Measurements from ENCODE around the gene ADCYAP1R1.

Gene ADCYAP1R1

DNA sequence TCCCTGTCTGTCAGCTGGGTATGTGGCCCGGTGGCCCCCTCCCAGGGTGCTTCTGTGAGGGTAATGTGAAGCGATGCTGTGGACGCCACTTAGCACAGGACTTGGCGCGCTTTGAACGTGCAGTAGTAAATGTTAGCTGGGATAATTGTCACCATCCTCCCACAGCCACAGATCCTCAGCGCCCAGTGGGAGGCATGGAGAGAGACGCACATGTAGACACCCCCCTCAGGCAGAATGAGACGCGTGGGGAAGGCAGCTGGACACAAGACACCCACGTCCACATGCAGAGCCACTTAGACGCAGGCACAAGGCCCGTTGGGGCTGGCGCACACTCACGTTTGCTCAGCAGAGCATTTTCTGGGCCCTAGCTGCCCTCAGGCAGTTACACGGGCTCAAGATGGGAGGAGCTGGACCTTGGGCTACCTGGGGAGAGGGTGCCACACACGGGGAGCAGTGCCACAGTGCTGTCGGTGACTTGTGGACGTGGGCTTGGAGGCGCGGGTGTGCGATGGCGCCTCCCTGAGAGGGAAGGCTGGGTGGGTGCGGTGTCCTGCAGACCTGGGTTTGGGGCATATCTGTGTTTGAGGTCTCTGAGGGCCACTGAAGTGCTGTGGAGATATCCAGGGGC lies 26.4 kb downstream of the ADCYAP1R1 start:
- Histone ChIP-seq H3K27me3 (ENCODE audit: insufficient read depth, low read length) (no peaks in the 10 kb centered on the region), H3K9ac (ENCODE audit: low read depth, low read length) (no peak overlapping the region), H3K27ac (ENCODE audit: low read depth, low read length) (no peak overlapping the region), H3K4me1 (ENCODE audit: insufficient read depth, low read length) (no peaks in the 10 kb centered on the region), H3K9me3 (ENCODE audit: insufficient read depth, low read depth, low read length) (no peaks in the 10 kb centered on the region), H3K4me3 (ENCODE audit: low read length) (no peak overlapping the region), H3K36me3 (ENCODE audit: insufficient read depth, low read length) (no peaks in the 10 kb centered on the region)
- WGBS = 96% methylated on average over 24 of the region's 24 CpGs

DNA sequence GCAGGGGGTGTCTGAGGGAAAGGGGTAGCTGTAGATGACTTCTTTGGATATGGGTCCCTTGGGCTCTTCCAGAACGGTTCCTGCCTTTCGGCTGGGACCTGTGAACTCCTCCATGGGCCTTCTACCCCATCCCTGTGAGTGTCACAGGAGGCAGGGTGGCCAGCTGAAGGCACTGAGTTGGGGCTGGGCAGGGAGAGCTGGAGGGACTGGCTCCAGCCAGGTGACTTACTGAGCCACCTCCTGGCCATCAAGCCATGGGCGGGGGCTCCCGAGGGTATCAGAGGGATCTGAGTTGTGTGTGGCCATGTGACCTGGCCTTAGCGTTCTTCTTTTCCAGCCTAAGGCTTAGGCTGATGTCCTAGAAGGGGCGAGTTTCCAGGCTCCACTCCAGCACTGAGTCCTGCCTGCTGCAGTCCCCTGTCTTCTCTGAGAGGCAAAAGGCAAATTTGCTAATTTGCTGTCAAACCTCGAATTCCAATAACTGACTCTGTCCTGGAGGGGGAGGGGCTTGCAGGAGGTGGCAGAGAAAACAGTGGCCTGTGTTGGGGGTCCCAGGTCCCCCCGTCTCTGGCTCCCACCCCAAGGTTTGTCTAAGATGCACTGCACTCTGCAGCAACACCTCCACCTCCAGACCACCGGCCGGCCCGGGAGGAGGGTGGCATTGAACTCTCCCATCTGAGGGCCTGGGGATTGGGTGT lies 27.2 kb downstream of the ADCYAP1R1 start:
- Histone ChIP-seq H3K27me3 (ENCODE audit: insufficient read depth, low read length) (no peaks in the 10 kb centered on the region), H3K36me3 (ENCODE audit: insufficient read depth, low read length) (no peaks in the 10 kb centered on the region), H3K9me3 (ENCODE audit: insufficient read depth, low read depth, low read length) (no peaks in the 10 kb centered on the region), H3K27ac (ENCODE audit: low read depth, low read length) (no peak overlapping the region), H3K9ac (ENCODE audit: low read depth, low read length) (no peak overlapping the region), H3K4me3 (ENCODE audit: low read length) (no peak overlapping the region), H3K4me1 (ENCODE audit: insufficient read depth, low read length) (no peaks in the 10 kb centered on the region)
- 89% methylated on average over 11 of the region's 11 CpGs for WGBS

DNA sequence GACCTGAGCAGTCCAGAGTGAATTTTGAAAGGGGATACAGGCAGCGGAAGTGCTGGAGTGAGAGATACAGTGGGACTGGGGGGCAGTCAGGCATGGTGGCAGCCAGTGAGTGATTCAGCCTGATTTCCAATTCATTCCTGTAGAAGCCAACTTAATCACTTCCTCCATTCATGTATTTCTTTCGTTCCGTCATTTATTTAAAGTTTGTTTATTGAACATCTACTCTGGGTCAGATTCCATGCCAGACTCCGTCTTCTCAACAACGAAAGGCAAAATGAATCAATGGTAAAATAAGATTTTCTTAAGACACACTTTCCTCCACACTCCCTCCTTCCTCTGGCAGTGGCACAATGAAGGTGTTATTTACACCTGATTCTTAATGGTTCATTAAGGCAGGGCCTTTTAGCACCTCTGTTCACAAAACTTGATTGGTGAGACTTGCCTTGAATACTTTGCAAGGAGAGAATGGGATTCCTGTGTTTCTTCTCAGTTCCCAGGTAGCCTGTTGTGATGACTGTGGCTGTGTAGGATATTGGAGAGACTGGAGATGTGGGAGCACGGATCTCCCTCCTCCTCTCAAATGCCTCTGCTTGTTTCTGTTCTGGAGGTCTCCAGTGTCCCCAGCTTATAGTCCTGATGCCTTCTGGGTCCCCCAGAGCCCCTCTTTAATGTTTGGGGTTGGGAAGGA lies 27.9 kb downstream of the ADCYAP1R1 start:
- no peaks in the 10 kb centered on the region for H3K4me1 ChIP-seq (ENCODE audit: insufficient read depth, low read length)
- no peaks in the 10 kb centered on the region for H3K27me3 ChIP-seq (ENCODE audit: insufficient read depth, low read length)
- H3K27ac ChIP-seq (ENCODE audit: low read depth, low read length) = no peak overlapping the region
- H3K36me3 ChIP-seq (ENCODE audit: insufficient read depth, low read length) = no peaks in the 10 kb centered on the region
- WGBS = 86% methylated on average over 6 of the region's 6 CpGs
- H3K9me3 ChIP-seq (ENCODE audit: insufficient read depth, low read depth, low read length) = no peaks in the 10 kb centered on the region
- no peak overlapping the region for H3K9ac ChIP-seq (ENCODE audit: low read depth, low read length)
- H3K4me3 ChIP-seq (ENCODE audit: low read length) = no peak overlapping the region

DNA sequence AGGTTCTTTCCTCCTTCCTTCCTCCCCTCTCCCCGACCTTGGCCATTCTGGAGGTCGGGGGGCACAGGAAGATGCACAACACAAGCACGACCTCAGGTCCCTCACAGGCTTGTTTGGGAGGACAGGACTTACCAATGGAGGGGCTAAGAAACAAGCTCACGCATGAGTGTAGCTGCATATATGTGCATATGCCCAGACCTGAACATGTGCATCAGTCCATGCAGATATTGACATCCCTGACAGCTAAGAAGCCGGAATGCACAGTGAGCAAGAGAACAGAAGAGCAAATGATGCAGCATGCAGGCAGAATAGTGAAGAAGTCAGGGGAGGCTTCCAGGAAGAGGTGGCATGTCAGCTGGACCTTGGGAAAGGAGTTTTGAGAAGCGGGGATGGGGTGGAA lies 28.7 kb downstream of the ADCYAP1R1 start:
- 88% methylated on average over 6 of the region's 6 CpGs for WGBS
- no peaks in the 10 kb centered on the region for H3K36me3 ChIP-seq (ENCODE audit: insufficient read depth, low read length)

DNA sequence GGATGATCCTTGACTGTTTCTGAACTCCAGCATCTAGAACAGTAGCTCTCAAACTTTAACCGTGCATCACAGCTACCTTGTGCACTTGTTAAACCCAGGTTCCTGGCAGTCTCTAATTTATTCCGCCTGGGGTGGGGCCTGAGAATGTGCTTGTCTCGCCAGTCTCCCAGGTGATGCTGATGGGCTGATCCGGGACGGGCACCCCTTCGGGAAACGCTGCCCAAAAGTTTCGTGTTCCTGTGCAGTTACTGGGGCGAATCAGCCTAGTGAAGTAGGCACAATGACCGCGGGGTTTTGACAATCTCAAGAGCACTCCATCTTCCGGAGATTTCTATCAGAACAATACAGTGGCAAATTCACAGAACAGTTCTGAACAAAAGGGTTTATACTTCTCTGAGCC lies 29.9 kb downstream of the ADCYAP1R1 start:
- 93% methylated on average over 12 of the region's 12 CpGs for WGBS
- no peaks in the 10 kb centered on the region for H3K9me3 ChIP-seq (ENCODE audit: insufficient read depth, low read depth, low read length)
- H3K36me3 ChIP-seq (ENCODE audit: insufficient read depth, low read length) = no peaks in the 10 kb centered on the region
- H3K27ac ChIP-seq (ENCODE audit: low read depth, low read length) = no peak overlapping the region
- H3K4me1 ChIP-seq (ENCODE audit: insufficient read depth, low read length) = no peaks in the 10 kb centered on the region
- no peak overlapping the region for H3K9ac ChIP-seq (ENCODE audit: low read depth, low read length)
- H3K4me3 ChIP-seq (ENCODE audit: low read length) = no peak overlapping the region
- H3K27me3 ChIP-seq (ENCODE audit: insufficient read depth, low read length) = no peaks in the 10 kb centered on the region

More for the DNA sequence above, 28.7 kb downstream of the ADCYAP1R1 start:
- Histone ChIP-seq H3K4me3 (ENCODE audit: low read length) (no peak overlapping the region), H3K27me3 (ENCODE audit: insufficient read depth, low read length) (no peaks in the 10 kb centered on the region), H3K27ac (ENCODE audit: low read depth, low read length) (no peak overlapping the region), H3K9ac (ENCODE audit: low read depth, low read length) (no peak overlapping the region), H3K4me1 (ENCODE audit: insufficient read depth, low read length) (no peaks in the 10 kb centered on the region), H3K9me3 (ENCODE audit: insufficient read depth, low read depth, low read length) (no peaks in the 10 kb centered on the region)

DNA sequence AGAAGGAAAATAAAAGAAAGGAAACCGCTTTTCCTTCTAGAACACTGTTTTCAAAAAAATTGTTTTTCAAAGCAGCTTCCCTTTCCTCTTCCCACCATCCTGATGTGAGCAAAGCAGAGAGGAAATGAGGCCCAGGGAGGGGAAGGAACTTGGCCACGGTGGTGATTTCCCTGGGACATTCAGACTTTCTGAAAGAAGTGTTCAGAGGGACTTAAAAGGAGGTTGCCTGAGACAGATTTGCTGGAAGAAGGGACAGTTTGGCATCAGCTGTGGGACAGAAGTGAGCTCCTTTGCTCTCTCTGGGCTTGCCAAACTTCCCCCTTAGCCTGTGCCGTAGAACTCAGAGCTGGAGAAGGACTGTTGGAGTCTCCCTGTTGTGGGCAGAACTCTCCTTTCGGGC lies 30.3 kb downstream of the ADCYAP1R1 start:
- H3K9ac ChIP-seq (ENCODE audit: low read depth, low read length) = no peak overlapping the region
- no peak overlapping the region for H3K27ac ChIP-seq (ENCODE audit: low read depth, low read length)
- 87% methylated on average over 3 of the region's 4 CpGs for WGBS
- H3K9me3 ChIP-seq (ENCODE audit: insufficient read depth, low read depth, low read length) = no peaks in the 10 kb centered on the region
- H3K36me3 ChIP-seq (ENCODE audit: insufficient read depth, low read length) = no peaks in the 10 kb centered on the region
- H3K4me3 ChIP-seq (ENCODE audit: low read length) = no peak overlapping the region
- no peaks in the 10 kb centered on the region for H3K4me1 ChIP-seq (ENCODE audit: insufficient read depth, low read length)
- H3K27me3 ChIP-seq (ENCODE audit: insufficient read depth, low read length) = no peaks in the 10 kb centered on the region

DNA sequence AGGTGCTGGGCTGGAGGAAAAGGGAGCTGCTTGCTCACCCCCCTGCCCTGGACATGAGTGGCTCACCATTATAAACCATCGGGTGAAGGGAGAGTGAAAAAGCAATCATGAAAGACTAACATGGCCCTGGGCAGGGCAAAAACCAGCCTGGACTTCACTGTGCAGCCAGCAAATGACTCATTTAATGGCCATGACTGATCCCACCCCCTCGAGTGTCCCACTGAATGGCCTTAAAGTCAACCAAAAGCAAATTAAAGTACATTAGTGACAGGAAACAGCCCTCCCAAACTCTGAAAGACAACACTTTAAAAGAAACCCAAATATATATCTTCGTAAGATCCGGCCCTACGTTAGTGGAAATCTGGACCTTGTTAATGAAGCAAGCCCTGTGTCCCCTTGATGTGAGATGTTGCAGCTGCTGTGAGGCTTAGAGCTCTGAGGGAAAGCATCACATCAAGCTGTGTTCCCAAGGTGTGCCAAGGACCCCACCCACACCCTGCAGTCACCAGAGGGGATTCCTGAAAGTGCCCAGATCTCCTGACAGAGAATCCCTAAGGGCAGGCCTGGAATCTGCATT lies 31.2 kb downstream of the ADCYAP1R1 start:
- WGBS = 96% methylated on average over 5 of the region's 5 CpGs
- Histone ChIP-seq H3K4me3 (ENCODE audit: low read length) (no peak overlapping the region), H3K9ac (ENCODE audit: low read depth, low read length) (no peak overlapping the region), H3K9me3 (ENCODE audit: insufficient read depth, low read depth, low read length) (no peaks in the 10 kb centered on the region), H3K27ac (ENCODE audit: low read depth, low read length) (no peak overlapping the region), H3K4me1 (ENCODE audit: insufficient read depth, low read length) (no peaks in the 10 kb centered on the region), H3K27me3 (ENCODE audit: insufficient read depth, low read length) (no peaks in the 10 kb centered on the region), H3K36me3 (ENCODE audit: insufficient read depth, low read length) (no peaks in the 10 kb centered on the region)

DNA sequence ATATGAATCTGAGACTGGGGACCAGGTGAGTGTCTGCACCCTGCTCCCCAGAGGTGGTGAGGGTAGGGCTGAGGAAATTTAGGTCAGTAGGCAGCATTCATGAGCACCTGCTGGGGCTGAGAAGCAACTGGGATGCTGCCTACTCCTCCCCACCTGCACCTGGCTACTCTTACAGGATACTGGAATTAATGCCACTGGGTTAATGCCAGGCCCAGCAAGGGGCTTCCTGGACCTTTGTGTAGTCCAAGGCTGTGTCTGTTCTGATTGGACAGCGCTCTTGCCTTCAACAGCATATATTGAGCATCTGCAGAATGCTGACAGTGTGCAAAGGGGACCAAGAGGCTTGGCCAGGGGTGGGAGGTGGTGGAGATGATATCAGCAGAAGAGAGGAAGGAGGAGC lies 32.1 kb downstream of the ADCYAP1R1 start:
- H3K4me3 ChIP-seq (ENCODE audit: low read length) = no peak overlapping the region
- no peaks in the 10 kb centered on the region for H3K36me3 ChIP-seq (ENCODE audit: insufficient read depth, low read length)
- no peaks in the 10 kb centered on the region for H3K4me1 ChIP-seq (ENCODE audit: insufficient read depth, low read length)
- no peaks in the 10 kb centered on the region for H3K27me3 ChIP-seq (ENCODE audit: insufficient read depth, low read length)
- no peak overlapping the region for H3K9ac ChIP-seq (ENCODE audit: low read depth, low read length)
- H3K9me3 ChIP-seq (ENCODE audit: insufficient read depth, low read depth, low read length) = no peaks in the 10 kb centered on the region
- WGBS = 94% methylated on average over 1 of the region's 1 CpG
- H3K27ac ChIP-seq (ENCODE audit: low read depth, low read length) = no peak overlapping the region

DNA sequence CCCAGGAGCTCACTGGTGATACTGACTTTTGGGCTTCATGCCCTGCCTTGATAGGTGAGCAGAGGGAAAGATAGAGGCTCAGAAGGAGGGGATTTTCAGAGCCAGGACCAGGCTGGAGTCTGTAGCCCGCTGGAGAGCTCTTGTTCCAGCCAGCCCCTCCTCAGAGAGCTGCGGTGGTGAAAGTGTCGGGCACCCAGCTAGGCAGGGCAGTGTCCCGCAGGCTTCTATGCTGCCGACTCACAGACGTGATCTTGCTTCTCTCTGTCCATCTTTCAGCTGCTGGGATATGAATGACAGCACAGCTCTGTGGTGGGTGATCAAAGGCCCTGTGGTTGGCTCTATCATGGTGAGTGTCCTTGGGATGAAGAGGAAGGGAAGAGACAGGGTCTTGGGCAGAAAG lies 35.2 kb downstream of the ADCYAP1R1 start:
- H3K27ac ChIP-seq (ENCODE audit: low read depth, low read length) = no peak overlapping the region
- no peaks in the 10 kb centered on the region for H3K4me1 ChIP-seq (ENCODE audit: insufficient read depth, low read length)
- no peaks in the 10 kb centered on the region for H3K9me3 ChIP-seq (ENCODE audit: insufficient read depth, low read depth, low read length)
- 93% methylated on average over 6 of the region's 6 CpGs for WGBS
- H3K36me3 ChIP-seq (ENCODE audit: insufficient read depth, low read length) = no peaks in the 10 kb centered on the region
- no peaks in the 10 kb centered on the region for H3K27me3 ChIP-seq (ENCODE audit: insufficient read depth, low read length)
- H3K4me3 ChIP-seq (ENCODE audit: low read length) = no peak overlapping the region
- H3K9ac ChIP-seq (ENCODE audit: low read depth, low read length) = no peak overlapping the region

DNA sequence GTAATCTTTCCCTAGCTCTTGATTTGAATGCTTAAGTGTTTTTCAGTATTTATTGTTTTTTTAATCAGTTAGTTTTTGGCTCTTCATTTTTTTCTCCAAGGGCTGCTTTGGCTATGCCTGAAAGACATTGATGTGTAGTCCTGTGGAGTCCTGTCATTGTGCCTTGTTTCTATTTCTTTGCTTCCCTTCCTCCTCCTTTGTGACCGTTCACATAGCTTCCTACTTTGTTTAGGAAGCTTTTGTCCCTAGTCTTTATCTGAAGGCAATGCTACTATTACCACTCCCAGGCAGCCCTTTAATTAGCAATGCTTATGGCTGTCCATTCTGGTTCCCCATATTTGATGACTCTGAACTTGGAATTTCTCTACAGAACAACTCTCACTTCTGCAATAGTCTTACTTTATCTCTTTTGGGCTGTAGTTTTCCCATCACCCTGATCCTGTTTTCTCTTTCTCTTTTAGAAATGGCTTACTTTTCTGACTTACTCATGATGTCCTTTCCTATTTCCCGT lies 39.9 kb downstream of the ADCYAP1R1 start:
- H3K27me3 ChIP-seq (ENCODE audit: insufficient read depth, low read length) = no peaks in the 10 kb centered on the region
- no peak overlapping the region for H3K9ac ChIP-seq (ENCODE audit: low read depth, low read length)
- WGBS = 59% methylated on average over 1 of the region's 2 CpGs
- no peaks in the 10 kb centered on the region for H3K9me3 ChIP-seq (ENCODE audit: insufficient read depth, low read depth, low read length)
- H3K4me1 ChIP-seq (ENCODE audit: insufficient read depth, low read length) = no peaks in the 10 kb centered on the region
- no peaks in the 10 kb centered on the region for H3K36me3 ChIP-seq (ENCODE audit: insufficient read depth, low read length)
- H3K4me3 ChIP-seq (ENCODE audit: low read length) = no peak overlapping the region
- H3K27ac ChIP-seq (ENCODE audit: low read depth, low read length) = no peak overlapping the region

DNA sequence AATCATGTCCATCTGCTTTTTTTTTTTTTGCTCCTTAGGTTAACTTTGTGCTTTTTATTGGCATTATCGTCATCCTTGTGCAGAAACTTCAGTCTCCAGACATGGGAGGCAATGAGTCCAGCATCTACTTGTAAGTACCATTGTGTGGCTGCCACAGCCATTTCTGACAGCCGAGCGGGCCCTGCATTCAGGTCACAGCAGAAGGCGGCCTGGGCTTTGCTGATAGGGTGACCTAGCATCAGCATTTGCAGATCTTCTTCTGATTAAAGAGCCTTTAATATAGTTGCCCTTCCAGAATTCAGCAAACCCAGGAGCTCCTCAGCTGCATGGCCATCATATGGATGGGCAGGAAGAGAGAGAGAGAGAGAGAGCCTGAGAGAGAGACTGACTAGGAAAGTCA lies 40.5 kb downstream of the ADCYAP1R1 start:
- Histone ChIP-seq H3K9me3 (ENCODE audit: insufficient read depth, low read depth, low read length) (no peaks in the 10 kb centered on the region), H3K27ac (ENCODE audit: low read depth, low read length) (no peak overlapping the region), H3K27me3 (ENCODE audit: insufficient read depth, low read length) (no peaks in the 10 kb centered on the region), H3K36me3 (ENCODE audit: insufficient read depth, low read length) (no peaks in the 10 kb centered on the region), H3K4me1 (ENCODE audit: insufficient read depth, low read length) (no peaks in the 10 kb centered on the region), H3K9ac (ENCODE audit: low read depth, low read length) (no peak overlapping the region), H3K4me3 (ENCODE audit: low read length) (no peak overlapping the region)
- 97% methylated on average over 4 of the region's 4 CpGs for WGBS

All from HUES64 (cell line).